Measurements from ENCODE around the gene ABHD17C. TPM values are rescaled to one million over a fixed set of nuclear protein-coding genes. Genes with fewer than 3 reads are reported as not detected.

The ABHD17C gene
- total RNA-seq, 1 donor from 2014 or later: 7.4 TPM

- no peak for DNase-seq (ENCODE audit: low read depth)
Measured at GRCh38 chr15:80764535-80764934, 69.4 kb downstream of the ABHD17C start.

GRCh38 chr15:80766275-80766674, 71.2 kb downstream of the ABHD17C start:
- DNase-seq (ENCODE audit: low read depth): no peak

GRCh38 chr15:80768158-80768557, 73.0 kb downstream of the ABHD17C start:
- DNase-seq (ENCODE audit: low read depth): no peak

GRCh38 chr15:80769153-80769828, 74.2 kb downstream of the ABHD17C start:
- DNase-seq (ENCODE audit: low read depth): no peak

GRCh38 chr15:80769829-80770705, 75.0 kb downstream of the ABHD17C start:
- no peak for DNase-seq (ENCODE audit: low read depth)

- DNase-seq (ENCODE audit: low read depth): no peak
Measured at GRCh38 chr15:80773122-80773551, 78.0 kb downstream of the ABHD17C start.

- no peak for DNase-seq (ENCODE audit: low read depth)
Measured at GRCh38 chr15:80773792-80774352, 78.8 kb downstream of the ABHD17C start.

- no peak for DNase-seq (ENCODE audit: low read depth)
Measured at GRCh38 chr15:80774486-80774885, 79.4 kb downstream of the ABHD17C start.

- DNase-seq (ENCODE audit: low read depth): no peak
Measured at GRCh38 chr15:80775338-80775737, 80.2 kb downstream of the ABHD17C start.

- peak; percentile 67 for DNase-seq (ENCODE audit: low read depth)
Measured at GRCh38 chr15:80776420-80777045, 81.4 kb downstream of the ABHD17C start.

GRCh38 chr15:80777137-80777536, 82.0 kb downstream of the ABHD17C start:
- DNase-seq (ENCODE audit: low read depth): peak; percentile 19

- peak; percentile 7 for DNase-seq (ENCODE audit: low read depth)
Measured at GRCh38 chr15:80777826-80778620, 82.9 kb downstream of the ABHD17C start.

GRCh38 chr15:80778621-80778963, 83.5 kb downstream of the ABHD17C start:
- DNase-seq (ENCODE audit: low read depth): no peak

GRCh38 chr15:80778964-80779657, 84.0 kb downstream of the ABHD17C start, which contains the start of gene CEMIP:
TSS of gene CEMIP (plus strand) at chr15:80779370. CDS start at chr15:80873880, 94,510 bp downstream.
- peak; percentile 7 for DNase-seq (ENCODE audit: low read depth)

- DNase-seq (ENCODE audit: low read depth): no peak
Measured at GRCh38 chr15:80779658-80780415, 84.7 kb downstream of the ABHD17C start.

GRCh38 chr15:80780416-80781221, 85.5 kb downstream of the ABHD17C start:
- no peak for DNase-seq (ENCODE audit: low read depth)

- no peak for DNase-seq (ENCODE audit: low read depth)
Measured at GRCh38 chr15:80783260-80783659, 88.2 kb downstream of the ABHD17C start.

GRCh38 chr15:80785335-80785734, 90.2 kb downstream of the ABHD17C start:
- no peak for DNase-seq (ENCODE audit: low read depth)

- no peak for DNase-seq (ENCODE audit: low read depth)
Measured at GRCh38 chr15:80785811-80786354, 90.8 kb downstream of the ABHD17C start.
